Kidney epithelial cell (primary cell): ENCODE results near the gene TPST1. TPM values are rescaled to one million over a fixed set of nuclear protein-coding genes. Genes with fewer than 3 reads are reported as not detected.
"Not testable (repeated sequence)": the region's sequence is repeated elsewhere in the genome, so short reads cannot be mapped to it uniquely, and the experiment has no call there.

Source experiments
- DNase-seq: peaks from one replicate; pipeline ENCODE4 v3.0.0-alpha.2; 2010; ENCODE audit warnings: low read depth
- H3K27me3 ChIP-seq: 2 replicates; pipeline ENCODE4 v1.6.0; 2011; ENCODE audit warnings: low read length; ENCODE audit not compliant: control insufficient read depth, insufficient read depth
- H3K36me3 ChIP-seq: 2 replicates; pipeline ENCODE4 v1.5.1; 2011; ENCODE audit warnings: low read length; ENCODE audit not compliant: control insufficient read depth, insufficient read depth
- H3K4me3 ChIP-seq: 2 replicates; pipeline ENCODE4 v1.5.1; 2011; ENCODE audit warnings: low read depth, mild to moderate bottlenecking, control low read depth, low read length
- total RNA-seq: library from RNA; depleted of rRNA; stranded (reverse); fragments of >200 nt; gene quantifications from 2 replicates; pipeline ENCODE4 v1.2.3, GENCODE V29; 2015
- TF ChIP-seq, protein P1 (sequence below): IDR thresholded peaks from 2 replicates; pipeline ENCODE4 v1.5.1; 2011; ENCODE audit warnings: mild to moderate bottlenecking, moderate library complexity, low read length, control low read depth, inconsistent platforms; ENCODE audit not compliant: insufficient read depth, poor library complexity, severe bottlenecking

Gene TPST1
- total RNA-seq: 34.4 and 42.9 TPM in 2 replicates

DNA sequence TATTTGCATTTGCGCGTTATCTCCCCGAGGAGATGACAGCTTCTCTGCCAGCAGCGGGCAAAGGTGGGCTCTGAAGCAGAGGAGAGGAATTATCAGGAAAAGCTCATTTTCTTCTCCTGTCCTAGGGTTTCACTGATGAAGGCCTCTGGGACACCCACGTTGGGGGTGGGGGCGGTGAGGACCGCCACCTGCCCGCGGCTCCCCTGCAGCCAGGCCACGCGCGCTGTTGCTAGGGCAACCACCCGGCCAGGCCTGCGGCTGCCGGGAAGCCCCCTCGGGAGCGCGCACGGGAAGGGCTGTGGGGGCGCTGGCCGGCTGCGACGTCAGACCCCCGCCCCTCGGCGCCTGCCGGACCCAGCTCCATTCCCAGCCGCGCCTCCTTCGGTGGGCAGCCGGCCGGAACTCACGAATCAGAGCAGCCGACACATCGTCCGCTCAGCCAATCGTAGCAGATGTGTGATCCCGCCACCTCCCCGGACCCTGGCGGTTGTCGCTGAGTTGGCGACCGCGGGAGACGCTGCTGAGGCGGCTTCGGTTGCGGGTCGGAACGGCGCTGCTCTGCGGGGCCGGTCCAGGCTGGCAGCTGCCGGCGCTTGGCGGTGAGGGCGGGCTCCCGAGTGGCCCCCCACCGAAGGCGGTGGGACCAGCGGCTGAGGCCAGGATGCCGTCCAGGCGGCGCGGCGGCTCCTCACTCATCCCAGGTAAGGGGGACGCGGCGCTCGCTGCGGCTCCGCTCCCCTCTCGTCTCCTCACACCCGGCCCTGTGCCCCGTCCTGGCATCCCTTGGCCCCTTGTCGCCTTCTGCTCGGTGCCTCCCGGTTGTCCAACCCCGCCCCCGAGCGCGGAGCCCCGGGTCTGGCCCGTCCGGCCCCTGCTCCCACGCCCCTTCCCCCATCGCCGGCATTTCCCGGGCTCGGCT lies at the start of gene TPST1:
Gene TPST1, plus strand, starts transcription at position 513 of the 919 bp plus-strand sequence. CDS start 35,092 bp downstream, outside the sequence.
- TF ChIP-seq, protein P1, sequence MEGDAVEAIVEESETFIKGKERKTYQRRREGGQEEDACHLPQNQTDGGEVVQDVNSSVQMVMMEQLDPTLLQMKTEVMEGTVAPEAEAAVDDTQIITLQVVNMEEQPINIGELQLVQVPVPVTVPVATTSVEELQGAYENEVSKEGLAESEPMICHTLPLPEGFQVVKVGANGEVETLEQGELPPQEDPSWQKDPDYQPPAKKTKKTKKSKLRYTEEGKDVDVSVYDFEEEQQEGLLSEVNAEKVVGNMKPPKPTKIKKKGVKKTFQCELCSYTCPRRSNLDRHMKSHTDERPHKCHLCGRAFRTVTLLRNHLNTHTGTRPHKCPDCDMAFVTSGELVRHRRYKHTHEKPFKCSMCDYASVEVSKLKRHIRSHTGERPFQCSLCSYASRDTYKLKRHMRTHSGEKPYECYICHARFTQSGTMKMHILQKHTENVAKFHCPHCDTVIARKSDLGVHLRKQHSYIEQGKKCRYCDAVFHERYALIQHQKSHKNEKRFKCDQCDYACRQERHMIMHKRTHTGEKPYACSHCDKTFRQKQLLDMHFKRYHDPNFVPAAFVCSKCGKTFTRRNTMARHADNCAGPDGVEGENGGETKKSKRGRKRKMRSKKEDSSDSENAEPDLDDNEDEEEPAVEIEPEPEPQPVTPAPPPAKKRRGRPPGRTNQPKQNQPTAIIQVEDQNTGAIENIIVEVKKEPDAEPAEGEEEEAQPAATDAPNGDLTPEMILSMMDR: peak; percentile 57
- Histone ChIP-seq H3K4me3 (peak within 1 kb of the TSS; percentile 94), H3K36me3 (no peaks in the 10 kb centered on the region), H3K27me3 (no peaks in the 10 kb centered on the region)
- peak; percentile 39 for DNase-seq

DNA sequence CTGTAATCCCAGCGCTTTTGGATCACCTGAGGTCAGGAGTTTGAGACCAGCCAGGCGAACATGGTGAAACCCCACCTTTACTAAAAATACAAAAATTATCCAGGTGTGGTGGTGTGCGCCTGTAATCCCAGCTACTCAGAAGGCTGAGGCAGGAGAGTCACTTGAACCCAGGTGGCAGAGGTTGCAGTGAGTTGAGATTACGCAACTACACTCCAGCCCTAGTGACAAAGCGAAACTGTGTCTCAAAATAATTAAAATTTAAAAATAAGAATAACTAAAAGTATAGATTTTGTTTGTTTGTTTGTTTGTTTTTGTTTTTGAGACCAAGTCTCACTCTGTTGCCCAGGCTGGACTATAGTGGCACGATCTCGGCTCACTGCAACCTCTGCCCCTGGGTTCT lies 49.1 kb upstream of the TPST1 start:
- H3K27me3 ChIP-seq, H3K36me3 ChIP-seq, DNase-seq, H3K4me3 ChIP-seq: not testable (repeated sequence)

DNA sequence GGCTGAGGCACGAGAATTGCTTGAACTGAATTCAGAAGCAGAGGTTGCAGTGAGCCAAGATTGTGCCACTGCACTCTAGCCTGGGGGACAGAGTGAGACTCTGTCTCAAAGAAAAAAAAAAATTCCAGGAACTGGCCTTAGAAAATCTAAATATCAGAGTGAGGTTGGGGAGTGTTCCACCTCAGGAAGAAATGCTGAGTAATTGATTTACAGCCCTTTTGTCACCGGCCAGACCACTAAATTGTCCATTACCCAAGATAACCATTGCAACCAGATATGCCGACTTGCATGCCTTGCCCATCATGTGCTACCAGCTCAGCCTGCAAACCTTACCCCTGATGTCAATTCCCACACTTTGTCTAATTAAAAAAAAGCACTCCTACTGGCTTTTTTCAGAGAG lies 48.1 kb upstream of the TPST1 start:
- Histone ChIP-seq H3K4me3 (no peak overlapping the region), H3K27me3 (no peaks in the 10 kb centered on the region), H3K36me3 (no peaks in the 10 kb centered on the region)
- peak; percentile 67 for DNase-seq
- TF ChIP-seq, protein P1: no peak

DNA sequence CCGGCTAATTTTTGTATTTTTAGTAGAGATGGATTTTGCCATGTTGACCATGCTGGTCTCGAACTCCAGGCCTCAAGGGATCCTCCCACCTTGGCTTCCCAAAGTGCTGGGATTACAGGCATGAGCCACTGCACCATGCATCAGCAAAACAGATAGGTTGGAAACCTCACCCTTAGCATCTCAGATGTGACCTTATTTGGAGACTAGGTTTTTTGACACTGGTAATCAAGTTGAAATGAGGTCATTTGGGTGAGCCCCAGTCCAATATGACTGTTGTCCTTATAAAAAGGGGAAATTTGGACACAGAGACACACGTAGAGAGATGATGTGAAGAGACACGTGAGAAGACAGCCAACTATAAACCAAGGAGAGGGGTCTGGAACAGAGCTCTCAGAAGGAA lies 42.5 kb upstream of the TPST1 start:
- no peaks in the 10 kb centered on the region for H3K36me3 ChIP-seq
- TF ChIP-seq, protein P1: no peak
- H3K27me3 ChIP-seq: no peaks in the 10 kb centered on the region
- DNase-seq: no peak
- no peak overlapping the region for H3K4me3 ChIP-seq

DNA sequence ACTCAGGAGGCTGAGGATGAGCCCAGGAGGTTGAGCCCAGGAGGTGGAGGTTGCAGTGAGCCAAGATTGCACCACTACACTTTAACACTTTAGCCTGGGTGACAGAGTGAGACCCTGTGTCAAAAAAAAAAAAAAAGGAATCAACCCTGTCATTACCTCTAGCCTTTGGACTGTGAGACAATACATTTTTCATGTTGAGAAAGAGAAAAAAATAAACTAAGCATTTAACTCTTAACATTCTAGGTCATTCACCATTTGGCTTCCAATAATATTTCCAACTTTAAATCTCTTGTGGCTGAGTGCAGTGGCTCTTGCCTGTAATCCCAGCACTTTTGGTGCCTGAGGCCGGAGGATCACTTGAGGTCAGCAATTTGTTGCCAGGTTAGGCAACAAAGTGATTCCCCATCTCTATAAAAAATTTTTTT lies 41.9 kb upstream of the TPST1 start:
- TF ChIP-seq, protein P1: no peak
- H3K27me3 ChIP-seq: no peaks in the 10 kb centered on the region
- no peaks in the 10 kb centered on the region for H3K36me3 ChIP-seq
- DNase-seq: no peak
- H3K4me3 ChIP-seq: no peak overlapping the region

DNA sequence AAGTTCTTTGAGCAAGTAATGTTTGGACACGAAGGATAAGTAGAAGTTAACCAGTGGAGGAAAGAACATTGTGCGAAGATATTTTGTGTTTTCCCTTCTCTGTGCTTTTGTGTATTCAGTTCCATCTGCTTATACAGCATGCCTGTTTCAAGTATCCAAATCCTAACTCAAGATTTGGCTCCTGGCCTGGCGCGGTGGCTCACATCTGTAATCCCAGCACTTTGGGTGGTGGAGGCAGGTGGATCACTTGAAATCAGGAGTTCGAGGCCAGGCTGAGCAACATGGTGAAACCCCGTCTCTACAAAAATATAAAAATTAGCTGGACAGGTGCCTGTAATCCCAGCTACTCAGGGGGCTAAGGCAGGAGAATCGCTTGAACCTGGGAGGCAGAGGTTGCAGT lies 40.8 kb upstream of the TPST1 start:
- TF ChIP-seq, protein P1: no peak
- Histone ChIP-seq H3K36me3 (no peaks in the 10 kb centered on the region), H3K4me3 (no peak overlapping the region), H3K27me3 (no peaks in the 10 kb centered on the region)
- no peak for DNase-seq
